ENCODE results near the gene HAT1. TPM values are rescaled to one million over a fixed set of nuclear protein-coding genes. Genes with fewer than 3 reads are reported as not detected.

The HAT1 gene
- total and polyA plus RNA-seq, 4 donors, result 11.8 to 45.1 (median 16.3) TPM

GRCh38 chr2:171957061-171957460, 34.8 kb downstream of the HAT1 start:
- peaks cover 0 to 4% (median 2%) of the 10 kb centered on the region in 4 donors for H3K36me3 ChIP-seq (ENCODE audit: control insufficient read depth in 4 of 4, insufficient read depth in 3 of 4, low read depth in 1 of 4, low read length in 3 of 4)
- WGBS, result 98% methylated on average over 2 of the region's 2 CpGs
- TF ChIP-seq SP1 (IDR thresholded peaks at IDR 0.05), result no peak
- peak; percentile 33 to 52 for TF ChIP-seq RAD21 (IDR thresholded peaks at IDR 0.05)
- no peaks in the 10 kb centered on the region for H3K27me3 ChIP-seq (ENCODE audit: control insufficient read depth in 4 of 4, insufficient read depth in 4 of 4, low read length in 3 of 4)
- no peak for DNase-seq (ENCODE audit: low spot score)
- no peak overlapping the region for H3K27ac ChIP-seq (ENCODE audit: low read depth in 1 of 2, low read length in 2 of 2)
- no peaks in the 10 kb centered on the region for H3K9me3 ChIP-seq (ENCODE audit: control insufficient read depth in 4 of 4, low read length in 3 of 4)
- H3K9ac ChIP-seq (ENCODE audit: low read depth in 1 of 2, low read length in 2 of 2), result no peak overlapping the region
- H3K4me3 ChIP-seq (ENCODE audit: low read depth in 1 of 3, low read length in 3 of 3), result no peak overlapping the region
- peaks cover 0 to 5% (median 1%) of the 10 kb centered on the region in 4 donors for H3K4me1 ChIP-seq (ENCODE audit: control insufficient read depth in 4 of 4, insufficient read depth in 4 of 4, low read length in 3 of 4)

- TF ChIP-seq, protein P1, sequence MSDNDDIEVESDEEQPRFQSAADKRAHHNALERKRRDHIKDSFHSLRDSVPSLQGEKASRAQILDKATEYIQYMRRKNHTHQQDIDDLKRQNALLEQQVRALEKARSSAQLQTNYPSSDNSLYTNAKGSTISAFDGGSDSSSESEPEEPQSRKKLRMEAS (IDR thresholded peaks at IDR 0.05), result no peak
- no peak for TF ChIP-seq GABPA (IDR thresholded peaks at IDR 0.05 in 1 of 2, conservative IDR thresholded peaks at IDR 0.05 in 1 of 2)
- no peak for TF ChIP-seq RXRA (IDR thresholded peaks at IDR 0.05)
- TF ChIP-seq JUND (IDR thresholded peaks at IDR 0.05), result no peak
- no peak for TF ChIP-seq HNF4A (conservative IDR thresholded peaks at IDR 0.05)
- Histone ChIP-seq H3K36me3 (ENCODE audit: control insufficient read depth in 4 of 4, insufficient read depth in 3 of 4, low read depth in 1 of 4, low read length in 3 of 4) (peaks cover 0 to 4% (median 2%) of the 10 kb centered on the region in 4 donors), H3K27ac (ENCODE audit: low read depth in 1 of 2, low read length in 2 of 2) (no peak overlapping the region), H3K27me3 (ENCODE audit: control insufficient read depth in 4 of 4, insufficient read depth in 4 of 4, low read length in 3 of 4) (no peaks in the 10 kb centered on the region), H3K9me3 (ENCODE audit: control insufficient read depth in 4 of 4, low read length in 3 of 4) (no peaks in the 10 kb centered on the region), H3K4me3 (ENCODE audit: low read depth in 1 of 3, low read length in 3 of 3) (no peak overlapping the region), H3K4me1 (ENCODE audit: control insufficient read depth in 4 of 4, insufficient read depth in 4 of 4, low read length in 3 of 4) (peaks cover 0 to 5% (median 1%) of the 10 kb centered on the region in 4 donors), H3K9ac (ENCODE audit: low read depth in 1 of 2, low read length in 2 of 2) (no peak overlapping the region)
- WGBS, result 91% methylated on average over 3 of the region's 3 CpGs
- DNase-seq (ENCODE audit: low spot score), result no peak
Measured at GRCh38 chr2:171958475-171958874, 36.2 kb downstream of the HAT1 start.

- no peak for DNase-seq (ENCODE audit: low spot score)
- H3K4me1 ChIP-seq (ENCODE audit: control insufficient read depth in 4 of 4, insufficient read depth in 4 of 4, low read length in 3 of 4), result peaks cover 0 to 5% (median 1%) of the 10 kb centered on the region in 4 donors
- 97% methylated on average over 2 of the region's 2 CpGs for WGBS
Measured at GRCh38 chr2:171959998-171960397, 37.7 kb downstream of the HAT1 start.

GRCh38 chr2:171960570-171960969, 38.3 kb downstream of the HAT1 start:
- Histone ChIP-seq H3K9ac (ENCODE audit: low read depth in 1 of 2, low read length in 2 of 2) (no peak overlapping the region), H3K4me1 (ENCODE audit: control insufficient read depth in 4 of 4, insufficient read depth in 4 of 4, low read length in 3 of 4) (peaks cover 0 to 5% (median 1%) of the 10 kb centered on the region in 4 donors), H3K27ac (ENCODE audit: low read depth in 1 of 2, low read length in 2 of 2) (no peak overlapping the region), H3K27me3 (ENCODE audit: control insufficient read depth in 4 of 4, insufficient read depth in 4 of 4, low read length in 3 of 4) (no peaks in the 10 kb centered on the region), H3K36me3 (ENCODE audit: control insufficient read depth in 4 of 4, insufficient read depth in 3 of 4, low read depth in 1 of 4, low read length in 3 of 4) (peaks cover 0 to 6% (median under 1%) of the 10 kb centered on the region in 4 donors), H3K9me3 (ENCODE audit: control insufficient read depth in 4 of 4, low read length in 3 of 4) (no peaks in the 10 kb centered on the region), H3K4me3 (ENCODE audit: low read depth in 1 of 3, low read length in 3 of 3) (no peak overlapping the region)
- DNase-seq (ENCODE audit: low spot score), result no peak
- WGBS, result 96% methylated on average over 3 of the region's 3 CpGs
- TF ChIP-seq, protein P2, sequence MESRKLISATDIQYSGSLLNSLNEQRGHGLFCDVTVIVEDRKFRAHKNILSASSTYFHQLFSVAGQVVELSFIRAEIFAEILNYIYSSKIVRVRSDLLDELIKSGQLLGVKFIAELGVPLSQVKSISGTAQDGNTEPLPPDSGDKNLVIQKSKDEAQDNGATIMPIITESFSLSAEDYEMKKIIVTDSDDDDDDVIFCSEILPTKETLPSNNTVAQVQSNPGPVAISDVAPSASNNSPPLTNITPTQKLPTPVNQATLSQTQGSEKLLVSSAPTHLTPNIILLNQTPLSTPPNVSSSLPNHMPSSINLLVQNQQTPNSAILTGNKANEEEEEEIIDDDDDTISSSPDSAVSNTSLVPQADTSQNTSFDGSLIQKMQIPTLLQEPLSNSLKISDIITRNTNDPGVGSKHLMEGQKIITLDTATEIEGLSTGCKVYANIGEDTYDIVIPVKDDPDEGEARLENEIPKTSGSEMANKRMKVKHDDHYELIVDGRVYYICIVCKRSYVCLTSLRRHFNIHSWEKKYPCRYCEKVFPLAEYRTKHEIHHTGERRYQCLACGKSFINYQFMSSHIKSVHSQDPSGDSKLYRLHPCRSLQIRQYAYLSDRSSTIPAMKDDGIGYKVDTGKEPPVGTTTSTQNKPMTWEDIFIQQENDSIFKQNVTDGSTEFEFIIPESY (IDR thresholded peaks at IDR 0.05), result no peak

More at GRCh38 chr2:171959998-171960397, 37.7 kb downstream of the HAT1 start:
- no peak overlapping the region for H3K9ac ChIP-seq (ENCODE audit: low read depth in 1 of 2, low read length in 2 of 2)
- no peak for TF ChIP-seq SP1 (IDR thresholded peaks at IDR 0.05)
- H3K9me3 ChIP-seq (ENCODE audit: control insufficient read depth in 4 of 4, low read length in 3 of 4), result no peaks in the 10 kb centered on the region
- no peak overlapping the region for H3K4me3 ChIP-seq (ENCODE audit: low read depth in 1 of 3, low read length in 3 of 3)
- H3K36me3 ChIP-seq (ENCODE audit: control insufficient read depth in 4 of 4, insufficient read depth in 3 of 4, low read depth in 1 of 4, low read length in 3 of 4), result peaks cover 0 to 4% (median under 1%) of the 10 kb centered on the region in 4 donors
- H3K27ac ChIP-seq (ENCODE audit: low read depth in 1 of 2, low read length in 2 of 2), result no peak overlapping the region
- H3K27me3 ChIP-seq (ENCODE audit: control insufficient read depth in 4 of 4, insufficient read depth in 4 of 4, low read length in 3 of 4), result no peaks in the 10 kb centered on the region

Measured in liver (tissue), 9 donors.